ENCODE data around the gene MPPED1. TPM values are rescaled to one million over a fixed set of nuclear protein-coding genes. Genes with fewer than 3 reads are reported as not detected.

Gene MPPED1
- total RNA-seq, 3 donors from 2014 or later, result 0.17 TPM; not detected in 2

DNA sequence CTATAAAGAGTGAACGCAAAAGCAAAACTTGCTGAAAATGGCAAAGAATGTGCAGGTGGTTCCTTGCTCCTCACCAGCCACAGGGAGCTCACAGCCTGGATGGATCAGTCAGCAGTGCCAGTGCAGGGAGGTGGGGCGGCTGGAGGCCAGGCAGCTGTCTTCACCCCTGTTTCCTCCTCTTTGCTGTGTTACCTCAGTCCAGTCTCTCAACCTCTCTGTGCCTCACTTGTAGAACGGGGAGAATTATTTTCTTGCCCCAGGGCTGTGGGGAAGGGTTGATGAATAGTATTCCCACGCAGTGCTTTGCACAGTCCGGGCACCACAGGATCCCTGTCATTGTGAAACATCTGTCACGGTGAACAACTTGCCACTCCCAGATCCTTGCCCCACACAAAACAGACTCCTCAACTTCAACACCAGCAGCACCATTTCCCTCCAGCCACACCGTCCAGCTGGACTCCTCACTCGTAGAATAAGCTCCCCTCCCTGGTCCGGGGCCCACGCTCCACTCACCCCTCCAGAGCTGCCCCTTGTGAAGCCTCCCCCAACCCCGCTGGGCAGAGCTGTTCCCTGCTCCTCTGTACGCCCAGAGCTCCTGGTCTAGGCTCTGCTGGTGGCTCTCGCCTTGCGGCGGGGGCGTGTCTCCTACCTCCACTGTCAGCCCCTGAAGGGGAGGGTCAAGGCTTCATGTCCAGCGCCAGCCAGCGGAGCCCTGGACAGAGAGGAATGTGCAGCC lies 27.7 kb downstream of the MPPED1 start:
- Histone ChIP-seq H3K9me3 (no peaks in the 10 kb centered on the region), H3K36me3 (ENCODE audit: low read depth) (no peaks in the 10 kb centered on the region), H3K4me3 (no peak overlapping the region), H3K4me1 (ENCODE audit: low read depth) (no peaks in the 10 kb centered on the region)
- intact Hi-C loops (cut with DNase I, micrococcal nuclease), result no loop called here
- no peak for ATAC-seq
- no peak for DNase-seq
- TF ChIP-seq, protein P1, sequence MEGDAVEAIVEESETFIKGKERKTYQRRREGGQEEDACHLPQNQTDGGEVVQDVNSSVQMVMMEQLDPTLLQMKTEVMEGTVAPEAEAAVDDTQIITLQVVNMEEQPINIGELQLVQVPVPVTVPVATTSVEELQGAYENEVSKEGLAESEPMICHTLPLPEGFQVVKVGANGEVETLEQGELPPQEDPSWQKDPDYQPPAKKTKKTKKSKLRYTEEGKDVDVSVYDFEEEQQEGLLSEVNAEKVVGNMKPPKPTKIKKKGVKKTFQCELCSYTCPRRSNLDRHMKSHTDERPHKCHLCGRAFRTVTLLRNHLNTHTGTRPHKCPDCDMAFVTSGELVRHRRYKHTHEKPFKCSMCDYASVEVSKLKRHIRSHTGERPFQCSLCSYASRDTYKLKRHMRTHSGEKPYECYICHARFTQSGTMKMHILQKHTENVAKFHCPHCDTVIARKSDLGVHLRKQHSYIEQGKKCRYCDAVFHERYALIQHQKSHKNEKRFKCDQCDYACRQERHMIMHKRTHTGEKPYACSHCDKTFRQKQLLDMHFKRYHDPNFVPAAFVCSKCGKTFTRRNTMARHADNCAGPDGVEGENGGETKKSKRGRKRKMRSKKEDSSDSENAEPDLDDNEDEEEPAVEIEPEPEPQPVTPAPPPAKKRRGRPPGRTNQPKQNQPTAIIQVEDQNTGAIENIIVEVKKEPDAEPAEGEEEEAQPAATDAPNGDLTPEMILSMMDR (IDR thresholded peaks at IDR 0.05), result no peak

DNA sequence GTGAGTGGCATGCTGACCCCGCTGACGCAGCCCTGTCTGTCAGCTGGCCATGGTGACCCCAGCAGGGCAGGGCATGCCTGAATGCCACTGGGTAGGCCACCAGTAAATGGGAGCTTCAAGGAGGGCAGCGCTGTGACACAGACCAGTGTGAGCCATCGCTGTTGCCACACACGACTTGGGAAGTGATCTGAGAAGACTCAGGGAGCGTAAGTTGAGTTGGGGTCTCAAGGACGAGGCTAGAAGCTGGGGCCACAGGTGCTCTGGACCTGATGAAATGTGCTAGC lies 28.2 kb downstream of the MPPED1 start:
- Histone ChIP-seq H3K4me3 (no peak overlapping the region), H3K4me1 (ENCODE audit: low read depth) (no peaks in the 10 kb centered on the region), H3K9me3 (no peaks in the 10 kb centered on the region), H3K36me3 (ENCODE audit: low read depth) (no peaks in the 10 kb centered on the region)
- TF ChIP-seq, protein P1 (IDR thresholded peaks at IDR 0.05), result no peak
- ATAC-seq, result no peak
- intact Hi-C loops (cut with DNase I, micrococcal nuclease), result no loop called here
- DNase-seq, result no peak

DNA sequence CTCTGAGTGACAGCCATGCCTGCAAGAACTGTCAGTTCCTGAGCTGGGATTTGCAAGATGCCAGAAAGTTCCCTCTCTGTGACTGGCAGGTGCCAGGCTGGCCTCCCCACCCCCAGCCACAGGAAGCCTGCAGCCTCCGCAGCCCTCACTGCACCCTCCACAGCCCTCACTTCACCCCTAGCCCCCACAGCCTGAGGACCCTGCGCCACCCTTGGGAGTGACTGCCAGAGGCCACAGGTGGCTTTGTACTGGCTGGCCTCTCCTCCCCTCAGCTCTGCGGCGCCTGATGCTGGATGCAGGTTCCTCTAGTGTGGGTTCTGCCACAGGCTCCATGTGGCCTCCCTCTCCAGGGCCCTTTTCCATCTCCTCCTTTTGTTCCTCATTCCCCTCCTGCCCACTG lies 28.7 kb downstream of the MPPED1 start:
- intact Hi-C loops (cut with DNase I, micrococcal nuclease), result no loop called here
- Histone ChIP-seq H3K4me1 (ENCODE audit: low read depth) (no peaks in the 10 kb centered on the region), H3K9me3 (no peaks in the 10 kb centered on the region), H3K4me3 (no peak overlapping the region), H3K36me3 (ENCODE audit: low read depth) (no peaks in the 10 kb centered on the region)
- no peak for ATAC-seq
- TF ChIP-seq, protein P1 (IDR thresholded peaks at IDR 0.05), result no peak
- DNase-seq, result no peak

DNA sequence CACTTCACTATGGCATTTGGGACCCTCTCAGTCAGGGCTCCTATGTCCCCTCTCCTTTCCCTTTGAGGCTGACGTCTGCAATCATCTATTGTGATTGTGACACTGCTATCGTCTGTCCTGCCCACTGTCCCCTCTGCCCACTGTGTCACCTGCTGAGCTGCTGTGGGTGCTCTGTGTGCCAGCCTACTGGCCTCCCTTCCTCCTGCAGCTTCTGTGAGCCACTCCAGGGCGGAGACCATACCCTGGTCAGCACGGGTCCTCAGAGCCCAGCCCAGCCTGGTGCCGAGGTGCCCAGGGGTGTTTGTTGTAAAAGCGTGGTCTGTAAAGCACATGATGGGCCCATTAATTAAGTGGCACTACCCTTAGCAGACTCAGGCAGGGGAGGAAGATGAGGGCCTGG lies 29.4 kb downstream of the MPPED1 start:
- DNase-seq, result no peak
- H3K4me1 ChIP-seq (ENCODE audit: low read depth), result no peaks in the 10 kb centered on the region
- H3K9me3 ChIP-seq, result no peaks in the 10 kb centered on the region
- H3K4me3 ChIP-seq, result no peak overlapping the region
- intact Hi-C loops (cut with DNase I, micrococcal nuclease), result no loop called here
- no peaks in the 10 kb centered on the region for H3K36me3 ChIP-seq (ENCODE audit: low read depth)
- no peak for ATAC-seq
- TF ChIP-seq, protein P1 (IDR thresholded peaks at IDR 0.05), result no peak

DNA sequence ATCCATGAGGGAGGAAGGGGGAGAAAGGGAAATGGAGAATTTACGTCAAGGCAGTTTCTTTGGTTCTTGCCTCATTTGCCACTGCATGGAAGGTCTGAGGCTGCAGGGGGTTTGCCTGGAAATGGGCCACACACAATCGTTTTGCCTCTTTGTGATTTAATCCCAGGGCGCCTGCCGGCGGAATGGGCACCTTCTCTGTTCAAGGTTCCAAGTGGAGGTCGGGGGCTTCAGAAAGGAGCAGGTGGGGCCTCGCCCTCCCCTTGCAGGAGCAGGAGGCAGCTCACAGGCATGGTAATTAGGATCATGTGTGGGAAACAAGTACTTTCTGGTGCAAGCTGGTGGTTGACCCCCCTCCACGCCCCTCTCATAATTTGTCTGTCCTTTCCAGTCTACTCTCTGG lies 29.9 kb downstream of the MPPED1 start:
- H3K4me1 ChIP-seq (ENCODE audit: low read depth), result no peaks in the 10 kb centered on the region
- no peaks in the 10 kb centered on the region for H3K9me3 ChIP-seq
- ATAC-seq (no peak), DNase-seq (no peak)
- intact Hi-C loops (cut with DNase I, micrococcal nuclease), result no loop called here
- H3K36me3 ChIP-seq (ENCODE audit: low read depth), result no peaks in the 10 kb centered on the region
- no peak overlapping the region for H3K4me3 ChIP-seq
- TF ChIP-seq, protein P1 (IDR thresholded peaks at IDR 0.05), result no peak
